OCI-LY7 (cell line): ENCODE measurements around the gene SMIM17. TPM values are rescaled to one million over a fixed set of nuclear protein-coding genes. Genes with fewer than 3 reads are reported as not detected.

Source experiments
- BruUV-seq: library from RNA; stranded (reverse); fragments of 400-500 nt; replicated peaks from 2 replicates; lab custom pipeline; 2021; lab: Mats Ljungman, UMichigan
- CTCF ChIA-PET: fragments of 300-600 bp; sonication (Branson Sonifier 250); formaldehyde crosslinking; loops from one replicate; lab custom pipeline; 2022; ENCODE audit warnings: antibody characterized with exemption; ENCODE audit not compliant: unreplicated experiment; lab: Charles Lee
- POLR2A ChIA-PET: fragments of 300-600 bp; sonication (Branson Sonifier 250); formaldehyde crosslinking; loops from one replicate; lab custom pipeline; 2022; ENCODE audit warnings: antibody characterized with exemption; lab: Charles Lee
- DNase-seq: peaks from one replicate; pipeline ENCODE4 v3.0.0-alpha.2; 2015; ENCODE audit warnings: low spot score
- H2AFZ ChIP-seq: fragments of 200-600 bp; sonication (generic), shearing (Covaris generic); 2 replicates; pipeline ENCODE4 v1.6.1; 2014; ENCODE audit warnings: mild to moderate bottlenecking, antibody characterized with exemption, low read length, moderate library complexity
- H3K27ac ChIP-seq: fragments of 200-600 bp; sonication (generic); 2 replicates; pipeline ENCODE4 v1.5.1; 2014; ENCODE audit warnings: mixed run types, low read depth, mild to moderate bottlenecking, moderate library complexity, low read length, inconsistent platforms; ENCODE audit not compliant: poor library complexity, severe bottlenecking
- H3K36me3 ChIP-seq: fragments of 200-600 bp; sonication (generic); 2 replicates; pipeline ENCODE4 v1.6.1; 2014; ENCODE audit warnings: mild to moderate bottlenecking, antibody characterized with exemption, low read length, moderate library complexity, mixed read lengths; ENCODE audit not compliant: insufficient read depth
- H3K4me1 ChIP-seq: fragments of 200-600 bp; sonication (generic); 2 replicates; pipeline ENCODE4 v1.5.1; 2014; ENCODE audit warnings: mild to moderate bottlenecking, low read length; ENCODE audit not compliant: insufficient read depth, poor library complexity, severe bottlenecking
- H3K4me2 ChIP-seq: fragments of 200-600 bp; sonication (generic); 2 replicates; pipeline ENCODE4 v1.6.1; 2014; ENCODE audit warnings: mild to moderate bottlenecking, low read length
- H3K4me3 ChIP-seq: fragments of 200-600 bp; sonication (generic); 2 replicates; pipeline ENCODE4 v1.5.1; 2014; ENCODE audit warnings: mild to moderate bottlenecking, low read depth, low read length; ENCODE audit not compliant: poor library complexity, severe bottlenecking
- H3K79me2 ChIP-seq: fragments of 200-600 bp; sonication (generic); 2 replicates; pipeline ENCODE4 v1.6.1; 2016; ENCODE audit warnings: low read depth, mild to moderate bottlenecking, low read length, moderate library complexity, mixed read lengths; ENCODE audit not compliant: insufficient read depth
- H3K9me2 ChIP-seq: fragments of 200-600 bp; sonication (generic); 2 replicates; pipeline ENCODE4 v1.6.1; 2016; ENCODE audit warnings: mild to moderate bottlenecking, low read length, mixed read lengths; ENCODE audit not compliant: insufficient read depth
- H3K9me3 ChIP-seq: fragments of 200-600 bp; sonication (generic); 2 replicates; pipeline ENCODE4 v1.6.1; 2014; ENCODE audit warnings: mild to moderate bottlenecking, mixed run types, low read length, mixed read lengths
- H4K20me1 ChIP-seq: fragments of 200-600 bp; sonication (generic); 2 replicates; pipeline ENCODE4 v1.6.1; 2014; ENCODE audit warnings: mild to moderate bottlenecking, antibody characterized with exemption, low read length, moderate library complexity, mixed read lengths; ENCODE audit not compliant: insufficient read depth
- CTCF ChIP-seq: fragments of 200-600 bp; sonication (generic); conservative IDR thresholded peaks from 2 replicates; pipeline ENCODE4 v1.5.1; 2014; ENCODE audit warnings: mild to moderate bottlenecking, antibody characterized with exemption, low read length, moderate library complexity, mixed read lengths
- EZH2phosphoT487 ChIP-seq: fragments of 200-600 bp; sonication (generic); IDR thresholded peaks from 2 replicates; pipeline ENCODE4 v1.6.1; 2018; ENCODE audit warnings: low read depth, borderline replicate concordance, mild to moderate bottlenecking, mixed run types, antibody characterized with exemption, low read length, moderate library complexity, mixed read lengths
- intact Hi-C: fragments of 100-400 bp; cut with micrococcal nuclease; formaldehyde crosslinking; loops from one replicate; pipeline ENCODE4 v1.10.0; 2022; ENCODE audit not compliant: unreplicated experiment
- total RNA-seq, 2 experiments: library from RNA; depleted of rRNA in 1 of 2; stranded (reverse); fragments of >200 nt in 1 of 2; shearing (Covaris generic) in 1 of 2; gene quantifications; 2 replicates each; pipeline ENCODE4 v1.2.3, GENCODE V29; 2014 to 2022

Gene SMIM17
- total RNA-seq, 2 experiments from 2014 or later, result not detected

- intact Hi-C loops, result no loop called here
- no peak overlapping the region for H2AFZ ChIP-seq
- no peaks in the 10 kb centered on the region for H3K4me1 ChIP-seq
- H3K27ac ChIP-seq, result no peak overlapping the region
- H4K20me1 ChIP-seq, result no peaks in the 10 kb centered on the region
- DNase-seq, result no peak
- no peaks in the 10 kb centered on the region for H3K36me3 ChIP-seq
- no TSS peak for BruUV-seq
- H3K9me3 ChIP-seq, result no peaks in the 10 kb centered on the region
- H3K79me2 ChIP-seq, result no peaks in the 10 kb centered on the region
- ChIA-PET POLR2A (no interaction called here), CTCF (no interaction called here)
- no peak overlapping the region for H3K4me2 ChIP-seq
- H3K4me3 ChIP-seq, result no peak overlapping the region
- H3K9me2 ChIP-seq, result no peaks in the 10 kb centered on the region
- TF ChIP-seq CTCF (no peak), EZH2phosphoT487 (no peak)
These were observed 24.4 kb downstream of the SMIM17 start for GRCh38 chr19:56667311-56667870.

GRCh38 chr19:56668676-56669075 is 25.7 kb downstream of the SMIM17 start:
- CTCF ChIA-PET, result no interaction called here
- H3K9me3 ChIP-seq, result no peaks in the 10 kb centered on the region
- BruUV-seq, result no TSS peak
- H3K4me1 ChIP-seq, result no peaks in the 10 kb centered on the region
- H3K79me2 ChIP-seq, result no peaks in the 10 kb centered on the region
- H3K4me2 ChIP-seq, result no peak overlapping the region
- H3K4me3 ChIP-seq, result no peak overlapping the region
- no peaks in the 10 kb centered on the region for H3K9me2 ChIP-seq
- H3K27ac ChIP-seq, result no peak overlapping the region
- intact Hi-C loops, result no loop called here
- H3K36me3 ChIP-seq, result no peaks in the 10 kb centered on the region
- POLR2A ChIA-PET, result no interaction called here
- DNase-seq, result no peak
- no peaks in the 10 kb centered on the region for H4K20me1 ChIP-seq
- H2AFZ ChIP-seq, result no peak overlapping the region
- TF ChIP-seq EZH2phosphoT487, result no peak
- no peak for TF ChIP-seq CTCF

GRCh38 chr19:56670401-56670960 is 27.5 kb downstream of the SMIM17 start:
- Histone ChIP-seq H3K4me1 (no peaks in the 10 kb centered on the region), H3K9me3 (no peaks in the 10 kb centered on the region), H3K9me2 (no peaks in the 10 kb centered on the region), H3K27ac (no peak overlapping the region), H4K20me1 (no peaks in the 10 kb centered on the region), H3K79me2 (no peaks in the 10 kb centered on the region), H3K4me3 (no peak overlapping the region), H2AFZ (no peak overlapping the region), H3K36me3 (no peaks in the 10 kb centered on the region), H3K4me2 (no peak overlapping the region)
- TF ChIP-seq EZH2phosphoT487 (no peak), CTCF (no peak)
- BruUV-seq, result no TSS peak
- intact Hi-C loops, result no loop called here
- DNase-seq, result no peak
- CTCF ChIA-PET, result no interaction called here
- POLR2A ChIA-PET, result no interaction called here
